ENCODE results near the gene VAMP3.

DNA sequence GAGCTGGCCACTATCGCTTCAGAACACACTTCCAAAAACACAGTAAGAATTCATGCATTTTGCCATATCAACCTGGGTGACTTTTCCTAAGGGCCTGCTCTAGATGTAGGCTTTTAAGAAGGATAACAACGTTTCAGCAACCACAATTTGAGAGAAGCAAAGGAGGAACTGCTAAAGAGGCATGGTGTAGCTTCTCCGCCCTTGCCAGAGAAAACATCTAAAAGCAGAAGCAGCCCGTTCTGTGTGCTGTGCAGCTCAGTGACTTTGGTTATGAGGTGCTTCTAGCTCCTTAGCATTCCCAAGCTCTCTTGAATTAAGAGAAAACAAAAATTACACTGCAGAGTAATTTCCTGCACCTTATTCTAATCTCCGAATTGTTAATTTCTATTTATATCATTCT, 15.7 kb downstream of the VAMP3 start:
- TF ChIP-seq, protein P1, sequence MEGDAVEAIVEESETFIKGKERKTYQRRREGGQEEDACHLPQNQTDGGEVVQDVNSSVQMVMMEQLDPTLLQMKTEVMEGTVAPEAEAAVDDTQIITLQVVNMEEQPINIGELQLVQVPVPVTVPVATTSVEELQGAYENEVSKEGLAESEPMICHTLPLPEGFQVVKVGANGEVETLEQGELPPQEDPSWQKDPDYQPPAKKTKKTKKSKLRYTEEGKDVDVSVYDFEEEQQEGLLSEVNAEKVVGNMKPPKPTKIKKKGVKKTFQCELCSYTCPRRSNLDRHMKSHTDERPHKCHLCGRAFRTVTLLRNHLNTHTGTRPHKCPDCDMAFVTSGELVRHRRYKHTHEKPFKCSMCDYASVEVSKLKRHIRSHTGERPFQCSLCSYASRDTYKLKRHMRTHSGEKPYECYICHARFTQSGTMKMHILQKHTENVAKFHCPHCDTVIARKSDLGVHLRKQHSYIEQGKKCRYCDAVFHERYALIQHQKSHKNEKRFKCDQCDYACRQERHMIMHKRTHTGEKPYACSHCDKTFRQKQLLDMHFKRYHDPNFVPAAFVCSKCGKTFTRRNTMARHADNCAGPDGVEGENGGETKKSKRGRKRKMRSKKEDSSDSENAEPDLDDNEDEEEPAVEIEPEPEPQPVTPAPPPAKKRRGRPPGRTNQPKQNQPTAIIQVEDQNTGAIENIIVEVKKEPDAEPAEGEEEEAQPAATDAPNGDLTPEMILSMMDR (IDR thresholded peaks at IDR 0.05; ENCODE audit: extremely low read depth in 1 of 2, insufficient read depth in 1 of 2, low read depth in 1 of 2, low read length in 2 of 2), result no peak
- TF ChIP-seq, protein P2, sequence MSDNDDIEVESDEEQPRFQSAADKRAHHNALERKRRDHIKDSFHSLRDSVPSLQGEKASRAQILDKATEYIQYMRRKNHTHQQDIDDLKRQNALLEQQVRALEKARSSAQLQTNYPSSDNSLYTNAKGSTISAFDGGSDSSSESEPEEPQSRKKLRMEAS (IDR thresholded peaks at IDR 0.05; ENCODE audit: insufficient read depth, insufficient read length), result no peak
- no peak for TF ChIP-seq POLR2AphosphoS5 (IDR thresholded peaks at IDR 0.05; ENCODE audit: insufficient read depth, low read depth, low read length)

Data from endothelial cell of umbilical vein (primary cell).